ENCODE data around the gene KLHL7. TPM values are rescaled to one million over a fixed set of nuclear protein-coding genes. Genes with fewer than 3 reads are reported as not detected.
"Not testable (repeated sequence)": the region's sequence is repeated elsewhere in the genome, so short reads cannot be mapped to it uniquely, and the experiment has no call there.

Gene KLHL7
- polyA plus RNA-seq, 6 donors from 2014 or later: 15.0 to 21.6 (median 17.1) TPM

DNA sequence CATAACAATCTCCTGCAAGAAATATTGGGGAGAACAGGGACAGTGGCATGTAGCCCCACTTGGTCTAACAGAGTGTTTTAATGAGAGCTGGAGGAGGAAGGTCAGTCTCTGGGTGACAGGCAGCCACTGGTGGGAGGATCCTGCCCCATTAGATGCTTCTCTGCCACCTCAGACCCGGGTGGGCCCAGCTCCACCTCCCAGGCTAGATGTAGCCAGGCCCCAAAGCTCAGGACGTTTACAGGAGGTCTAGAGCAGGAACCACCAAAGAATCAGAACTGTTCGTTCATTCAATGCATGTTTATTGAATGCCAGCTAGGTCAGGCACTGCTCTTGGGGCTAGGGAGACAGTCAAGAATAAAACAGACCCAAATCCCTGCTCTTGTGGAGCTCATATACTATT lies 112.6 kb downstream of the KLHL7 start:
- ATAC-seq (ENCODE audit: low read depth in 2 of 2) (no peak), DNase-seq (no peak)
- Mint-ChIP-seq H3K9me3 (no peaks in the 10 kb centered on the region), H3K36me3 (no peaks in the 10 kb centered on the region), H3K27me3 (peaks cover 5 to 29% (median 27%) of the 10 kb centered on the region in 3 donors), H3K4me3 (no peak overlapping the region), H3K4me1 (no peaks in the 10 kb centered on the region), H3K27ac (no peak overlapping the region)

DNA sequence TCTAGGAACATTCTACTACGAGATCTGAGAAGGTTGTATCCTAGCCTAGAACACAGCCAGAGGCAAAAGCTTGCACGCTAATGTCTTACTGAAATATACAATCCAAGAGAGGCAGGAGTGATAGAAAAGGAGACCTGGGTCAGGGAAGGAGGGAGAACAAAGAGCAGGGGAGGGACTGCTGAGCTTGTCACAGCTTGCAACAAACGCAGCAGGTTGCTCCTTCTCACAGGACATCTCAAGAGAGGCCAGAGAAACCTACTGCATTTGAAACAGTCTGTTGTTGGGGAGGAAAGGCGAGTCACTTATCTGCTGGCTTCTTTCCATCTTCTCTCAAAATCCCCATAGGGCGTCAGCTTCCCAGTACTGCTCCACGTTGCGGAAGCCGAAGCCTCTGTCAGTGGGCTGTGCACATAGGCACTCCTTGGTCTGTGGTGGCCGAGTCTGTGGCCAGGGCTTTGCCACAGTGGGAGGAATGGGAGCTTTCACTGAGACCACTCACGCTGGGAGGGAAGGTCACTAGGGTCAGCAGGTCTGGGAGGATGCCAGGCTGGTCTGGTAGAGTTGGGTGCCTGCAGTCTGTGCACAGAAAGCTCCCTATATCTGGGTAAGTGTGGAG lies 115.2 kb downstream of the KLHL7 start:
- no peak for DNase-seq
- no peak overlapping the region for H3K27ac Mint-ChIP-seq
- no peaks in the 10 kb centered on the region for H3K9me3 Mint-ChIP-seq
- no peak overlapping the region for H3K4me3 Mint-ChIP-seq
- no peak for ATAC-seq (ENCODE audit: low read depth in 2 of 2)
- H3K27me3 Mint-ChIP-seq: peaks cover 8 to 29% (median 25%) of the 10 kb centered on the region in 3 donors
- no peaks in the 10 kb centered on the region for H3K36me3 Mint-ChIP-seq
- H3K4me1 Mint-ChIP-seq: peaks cover 0 to 4% (median 4%) of the 10 kb centered on the region in 3 donors

DNA sequence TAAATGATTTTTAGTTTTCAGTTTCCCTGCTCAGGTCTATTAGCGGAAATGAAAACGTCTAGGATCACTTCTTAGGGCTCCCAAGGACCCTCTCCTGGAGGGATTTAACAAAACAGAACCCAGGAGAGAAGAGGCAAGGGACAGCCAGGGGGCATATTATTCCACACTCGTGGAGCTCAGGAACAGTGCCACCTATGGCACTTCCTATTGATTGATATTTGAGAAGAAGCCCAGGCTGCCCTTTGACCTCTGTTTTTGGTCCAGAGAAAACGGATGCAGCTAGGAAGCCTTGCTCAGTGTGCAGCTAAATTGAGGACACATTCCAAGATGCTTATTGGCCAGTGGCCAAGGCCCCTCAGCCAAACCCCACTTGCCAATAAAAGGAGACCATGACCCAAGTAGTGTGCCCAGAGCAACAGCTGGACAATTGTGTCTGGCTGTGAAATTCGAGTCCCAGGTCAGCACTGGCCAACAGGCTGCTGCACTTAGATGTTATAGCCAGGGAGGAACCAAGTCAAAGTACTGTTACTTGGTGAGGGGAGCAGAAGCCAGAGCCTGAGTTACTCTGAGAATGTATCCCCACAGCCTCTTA lies 117.0 kb downstream of the KLHL7 start:
- no peak overlapping the region for H3K27ac Mint-ChIP-seq
- H3K4me3 Mint-ChIP-seq: no peak overlapping the region
- peaks cover 0 to 4% (median 4%) of the 10 kb centered on the region in 3 donors for H3K4me1 Mint-ChIP-seq
- no peak for ATAC-seq (ENCODE audit: low read depth in 2 of 2)
- H3K9me3 Mint-ChIP-seq: no peaks in the 10 kb centered on the region
- H3K36me3 Mint-ChIP-seq: no peaks in the 10 kb centered on the region
- no peak for DNase-seq
- H3K27me3 Mint-ChIP-seq: peaks cover 8 to 25% (median 23%) of the 10 kb centered on the region in 3 donors

DNA sequence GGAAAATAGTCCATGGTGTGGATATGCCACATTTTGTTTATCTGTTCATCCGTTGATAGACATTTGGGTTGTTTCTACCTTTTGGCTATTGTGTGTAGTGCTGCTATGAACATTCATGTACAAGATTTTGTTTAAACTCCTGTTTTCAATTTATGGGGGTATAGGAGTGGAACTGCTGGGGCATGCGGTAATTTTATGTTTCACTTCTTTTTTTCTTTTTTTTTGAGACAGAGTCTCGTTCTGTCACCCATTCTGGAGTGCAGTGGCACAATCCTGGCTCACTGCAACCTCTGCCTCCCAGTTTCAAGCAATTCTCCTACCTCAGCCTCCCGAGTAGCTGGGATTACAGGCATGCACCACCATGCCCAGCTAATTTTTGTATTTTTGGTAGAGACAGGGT lies 118.8 kb downstream of the KLHL7 start:
- H3K9me3 Mint-ChIP-seq; H3K27ac Mint-ChIP-seq; DNase-seq; H3K36me3 Mint-ChIP-seq; ATAC-seq (ENCODE audit: low read depth in 2 of 2); H3K4me1 Mint-ChIP-seq; H3K4me3 Mint-ChIP-seq: not testable (repeated sequence)
- H3K27me3 Mint-ChIP-seq: peaks cover 8 to 25% (median 23%) of the 10 kb centered on the region in 3 donors

DNA sequence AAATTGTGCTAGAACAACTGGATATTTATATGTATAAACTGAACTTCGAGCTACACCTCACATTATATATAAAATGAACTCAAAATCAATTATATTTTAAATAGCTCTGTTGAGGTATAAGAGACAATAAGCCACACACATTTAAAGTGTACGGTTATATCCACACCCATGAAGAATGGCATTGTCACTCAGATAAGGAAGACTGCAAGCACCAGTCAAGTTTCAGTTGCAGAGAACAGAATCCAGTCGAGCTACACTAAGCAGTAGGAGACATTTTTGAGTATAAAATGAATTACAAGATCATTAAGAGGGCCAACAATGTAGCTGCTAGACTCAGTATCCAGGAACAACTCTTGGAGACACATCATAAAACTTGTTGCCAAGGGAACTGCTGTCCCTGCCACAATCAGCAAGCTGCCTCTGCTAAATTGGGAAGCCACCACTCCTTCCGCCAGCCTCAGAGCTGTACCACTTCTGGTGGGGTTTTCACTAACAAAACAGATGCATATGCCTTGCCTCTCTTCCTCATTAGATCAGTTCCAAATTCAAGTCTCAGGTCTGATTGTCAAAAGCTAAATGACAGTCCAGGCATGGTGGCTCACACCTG lies 121.4 kb downstream of the KLHL7 start:
- ATAC-seq (ENCODE audit: low read depth in 2 of 2) (no peak), DNase-seq (no peak)
- Mint-ChIP-seq H3K4me3 (no peak overlapping the region), H3K27me3 (peaks cover 8 to 20% (median 14%) of the 10 kb centered on the region in 3 donors), H3K4me1 (peaks cover 0 to 4% (median 4%) of the 10 kb centered on the region in 3 donors), H3K27ac (no peak overlapping the region), H3K9me3 (peaks cover 0 to 10% (median 4%) of the 10 kb centered on the region in 7 donors), H3K36me3 (peaks cover 0 to 8% of the 10 kb centered on the region in 2 donors)

Other genes starting within 250 kb of the KLHL7 start
- 10 to 100 TPM; 25.1 to 68.2 (median 57.7) TPM for gene HYCC1, start 91.7 kb upstream of the KLHL7 start, polyA plus RNA-seq (ENCODE audit: low read depth in 6 of 6)
- 10 to 100 TPM; 26.8 to 61.8 (median 36.6) TPM for gene NUP42, start 76.3 kb downstream of the KLHL7 start, polyA plus RNA-seq (ENCODE audit: low read depth in 6 of 6)
- gene GPNMB, start 141.0 kb downstream of the KLHL7 start, polyA plus RNA-seq (ENCODE audit: low read depth in 6 of 6): not detected
- gene MALSU1, start 193.6 kb downstream of the KLHL7 start, polyA plus RNA-seq (ENCODE audit: low read depth in 6 of 6): 10 to 100 TPM; 46.2 to 78.3 (median 55.1) TPM